H1 (cell line): ENCODE data around the gene PIGH. TPM values are rescaled to one million over a fixed set of nuclear protein-coding genes. Genes with fewer than 3 reads are reported as not detected.

Source experiments
- CTCF ChIA-PET: fragments of 300-600 bp; sonication (Branson Sonifier 250); formaldehyde crosslinking; loops from one replicate; lab custom pipeline; 2021; ENCODE audit not compliant: partially characterized antibody; lab: Charles Lee
- POLR2A ChIA-PET: fragments of 300-600 bp; sonication (Branson Sonifier 250); formaldehyde crosslinking; loops from one replicate; lab custom pipeline; 2021; ENCODE audit warnings: inconsistent platforms; ENCODE audit not compliant: partially characterized antibody; lab: Charles Lee
- DNase-seq, 2 experiments: peaks; one replicate each; pipeline versions ENCODE4 v3.0.0 to v3.0.0-alpha.2; 2010 to 2022; ENCODE audit warnings: low spot score in 2 of 2, low read depth in 1 of 2, mixed read lengths in 1 of 2
- FAIRE-seq: peaks from 2 replicates; lab custom pipeline; 2011; peaks lifted over from hg19 to GRCh38; lab: Jason Lieb, UNC
- H2AFZ ChIP-seq: 2 replicates; pipeline ENCODE4 v1.8.1; 2012; ENCODE audit warnings: low read length, inconsistent platforms
- H2AK5ac ChIP-seq: 2 replicates; pipeline ENCODE4 v1.6.1; 2013; ENCODE audit warnings: low read depth, low read length
- H2BK120ac ChIP-seq: replicated peaks from 2 replicates; pipeline ENCODE3; 2013; ENCODE audit warnings: low read depth, low read length, inconsistent platforms
- H2BK12ac ChIP-seq: 2 replicates; pipeline ENCODE4 v1.6.1; 2013; ENCODE audit warnings: low read depth, low read length
- H2BK15ac ChIP-seq: 2 replicates; pipeline ENCODE4 v1.6.1; 2013; ENCODE audit warnings: low read length
- H2BK20ac ChIP-seq: 2 replicates; pipeline ENCODE4 v1.6.1; 2013; ENCODE audit warnings: low read length
- H2BK5ac ChIP-seq: 2 replicates; pipeline ENCODE4 v1.6.1; 2013; ENCODE audit warnings: low read depth, low read length
- H3K14ac ChIP-seq: 2 replicates; pipeline ENCODE4 v1.6.1; 2013; ENCODE audit warnings: inconsistent platforms; ENCODE audit not compliant: insufficient read length
- H3K18ac ChIP-seq: 2 replicates; pipeline ENCODE4 v1.6.1; 2013; ENCODE audit warnings: low read length; ENCODE audit errors: extremely low read depth
- H3K23ac ChIP-seq: 2 replicates; pipeline ENCODE4 v1.6.1; 2013; ENCODE audit warnings: inconsistent platforms; ENCODE audit not compliant: insufficient read length
- H3K23me2 ChIP-seq: 2 replicates; pipeline ENCODE4 v1.6.1; 2013; ENCODE audit warnings: low read depth, low read length
- H3K27ac ChIP-seq: 2 replicates; pipeline ENCODE4 v1.6.1; 2011; ENCODE audit warnings: low read depth, low read length, inconsistent platforms
- H3K27me3 ChIP-seq, 4 experiments: replicated peaks in 1 of 4; 1 replicate in 1 of 4; 2 replicates in 3 of 4; pipeline versions ENCODE4 v1.6.1 to v1.8.1; 2011 to 2013; ENCODE audit warnings: low read length in 3 of 4, mild to moderate bottlenecking in 3 of 4, inconsistent platforms in 2 of 4, mixed read lengths in 2 of 4, moderate library complexity in 1 of 4; ENCODE audit not compliant: control insufficient read depth in 3 of 4, insufficient read depth in 3 of 4; ENCODE audit errors: extremely low read depth in 1 of 4
- H3K36me3 ChIP-seq, 4 experiments: 2 replicates each; pipeline versions ENCODE4 v1.6.1 to v1.8.1; 2011 to 2013; ENCODE audit warnings: mild to moderate bottlenecking in 4 of 4, low read length in 3 of 4, moderate library complexity in 2 of 4, control low read depth in 1 of 4, inconsistent platforms in 1 of 4; ENCODE audit not compliant: insufficient read depth in 4 of 4, control insufficient read depth in 2 of 4
- H3K4ac ChIP-seq: replicated peaks from 2 replicates; pipeline ENCODE3; 2013; ENCODE audit warnings: low read length, low read depth, mixed read lengths, inconsistent platforms; ENCODE audit not compliant: insufficient read length
- H3K4me1 ChIP-seq, 4 experiments: replicated peaks in 1 of 4; 1 replicate in 1 of 4; 2 replicates in 3 of 4; pipeline versions ENCODE4 v1.6.1 to v1.8.1; 2011 to 2013; ENCODE audit warnings: low read length in 3 of 4, inconsistent platforms in 2 of 4, mixed read lengths in 1 of 4; ENCODE audit not compliant: insufficient read depth in 4 of 4, control insufficient read depth in 3 of 4
- H3K4me2 ChIP-seq, 2 experiments: 2 replicates each; pipeline versions ENCODE4 v1.6.1 to v1.8.1; 2011 to 2013; ENCODE audit warnings: low read depth in 2 of 2, low read length in 2 of 2, control low read depth in 1 of 2, inconsistent platforms in 1 of 2, mild to moderate bottlenecking in 1 of 2; ENCODE audit not compliant: insufficient read depth in 1 of 2
- H3K4me3 ChIP-seq, 4 experiments: fragments of 200-600, 300-600 bp in 1 of 4; sonication (generic), shearing (Covaris generic), sonication (Bioruptor Twin) in 1 of 4; 2 replicates each; pipeline versions ENCODE4 v1.5.1 to v1.8.1; 2011 to 2016; ENCODE audit warnings: low read length in 4 of 4, low read depth in 3 of 4, control low read depth in 2 of 4, inconsistent platforms in 2 of 4, mild to moderate bottlenecking in 2 of 4, mixed read lengths in 1 of 4, moderate library complexity in 1 of 4; ENCODE audit not compliant: insufficient read depth in 2 of 4; ENCODE audit errors: extremely low read depth in 1 of 4
- H3K56ac ChIP-seq: replicated peaks from 2 replicates; pipeline ENCODE3; 2013; ENCODE audit warnings: low read depth, mild to moderate bottlenecking, mixed read lengths, low read length, inconsistent platforms; ENCODE audit not compliant: insufficient read length
- H3K79me1 ChIP-seq: 2 replicates; pipeline ENCODE4 v1.6.1; 2013; ENCODE audit warnings: low read depth, low read length, control low read depth
- H3K79me2 ChIP-seq, 2 experiments: 2 replicates each; pipeline versions ENCODE4 v1.6.1 to v1.8.1; 2012 to 2013; ENCODE audit warnings: low read length in 2 of 2, mild to moderate bottlenecking in 2 of 2, inconsistent platforms in 1 of 2; ENCODE audit not compliant: insufficient read depth in 2 of 2, control insufficient read depth in 1 of 2
- H3K9ac ChIP-seq, 4 experiments: replicated peaks in 1 of 4; 1 replicate in 1 of 4; 2 replicates in 3 of 4; pipeline versions ENCODE4 v1.6.1 to v1.8.1; 2011 to 2013; ENCODE audit warnings: low read depth in 3 of 4, low read length in 3 of 4, control low read depth in 2 of 4, mild to moderate bottlenecking in 2 of 4, moderate library complexity in 2 of 4, inconsistent platforms in 1 of 4; ENCODE audit errors: extremely low read depth in 1 of 4
- H3K9me3 ChIP-seq, 2 experiments: 2 replicates each; pipeline versions ENCODE4 v1.6.1 to v1.8.1; 2012 to 2013; ENCODE audit warnings: mild to moderate bottlenecking in 2 of 2, moderate library complexity in 2 of 2, control low read depth in 1 of 2, inconsistent platforms in 1 of 2, low read depth in 1 of 2, low read length in 1 of 2, mixed read lengths in 1 of 2; ENCODE audit not compliant: insufficient read depth in 2 of 2
- H4K20me1 ChIP-seq, 2 experiments: replicated peaks in 1 of 2; 2 replicates each; pipeline versions ENCODE3 to v1.8.1; 2011 to 2013; ENCODE audit warnings: inconsistent platforms in 2 of 2, low read length in 2 of 2, mild to moderate bottlenecking in 1 of 2; ENCODE audit not compliant: insufficient read depth in 2 of 2, control insufficient read depth in 1 of 2
- H4K5ac ChIP-seq: 2 replicates; pipeline ENCODE4 v1.6.1; 2013; ENCODE audit warnings: low read length, low read depth, mixed read lengths, inconsistent platforms; ENCODE audit not compliant: insufficient read length
- H4K8ac ChIP-seq: 2 replicates; pipeline ENCODE4 v1.8.0; 2013; ENCODE audit warnings: mild to moderate bottlenecking, moderate library complexity, low read length, inconsistent platforms; ENCODE audit not compliant: insufficient read depth; ENCODE audit errors: extremely low read depth
- H4K91ac ChIP-seq: replicated peaks from 2 replicates; pipeline ENCODE3; 2013; ENCODE audit warnings: low read length, mixed read lengths, inconsistent platforms; ENCODE audit not compliant: insufficient read length
- BCL11A ChIP-seq, 2 experiments: IDR thresholded peaks; one replicate each; pipeline ENCODE4 v1.6.1; 2011; ENCODE audit warnings: low read depth in 2 of 2, low read length in 2 of 2, mild to moderate bottlenecking in 2 of 2
- HDAC6 ChIP-seq: IDR thresholded peaks from one replicate; pipeline ENCODE4 v1.7.1; 2012; ENCODE audit warnings: low read depth, mild to moderate bottlenecking, inconsistent platforms, low read length, moderate library complexity
- MAFK ChIP-seq: IDR thresholded peaks from 2 replicates; pipeline ENCODE4 v1.6.1; 2012; ENCODE audit warnings: low read depth, mild to moderate bottlenecking, improper control_type of control experiment, low read length
- NRF1 ChIP-seq: IDR thresholded peaks from 2 replicates; pipeline ENCODE4 v1.6.1; 2011; ENCODE audit warnings: mild to moderate bottlenecking, low read depth, low read length, improper control_type of control experiment
- POLR2A ChIP-seq, 2 experiments: IDR thresholded peaks; 1 replicate in 1 of 2; 2 replicates in 1 of 2; pipeline ENCODE4 v1.6.1; 2011; ENCODE audit warnings: low read depth in 2 of 2, low read length in 2 of 2, mild to moderate bottlenecking in 2 of 2; ENCODE audit errors: control extremely low read depth in 1 of 2
- POLR2AphosphoS5 ChIP-seq: IDR thresholded peaks from 2 replicates; pipeline ENCODE4 v1.6.1; 2011; ENCODE audit warnings: low read depth, low read length
- POU5F1 ChIP-seq: IDR thresholded peaks from 2 replicates; pipeline ENCODE4 v1.6.1; 2011; ENCODE audit warnings: low read depth, mild to moderate bottlenecking, low read length, moderate library complexity
- RAD21 ChIP-seq, 2 experiments: IDR thresholded peaks in 1 of 2; conservative IDR thresholded peaks in 1 of 2; 2 replicates each; pipeline ENCODE4 v1.6.1; 2011; ENCODE audit warnings: low read depth in 2 of 2, low read length in 2 of 2, improper control_type of control experiment in 1 of 2, inconsistent platforms in 1 of 2, mild to moderate bottlenecking in 1 of 2, moderate library complexity in 1 of 2
- SP1 ChIP-seq: IDR thresholded peaks from 2 replicates; pipeline ENCODE4 v1.6.1; 2011; ENCODE audit warnings: low read depth, low read length
- SUZ12 ChIP-seq: fragments of 200-600 bp; sonication (generic); IDR thresholded peaks from 2 replicates; pipeline ENCODE4 v1.6.1; 2012; ENCODE audit warnings: mild to moderate bottlenecking, inconsistent platforms, low read length, moderate library complexity, mixed read lengths
- USF2 ChIP-seq: IDR thresholded peaks from 2 replicates; pipeline ENCODE4 v1.6.1; 2011; ENCODE audit warnings: low read length, improper control_type of control experiment
- YY1 ChIP-seq: IDR thresholded peaks from 2 replicates; pipeline ENCODE4 v1.6.1; 2011; ENCODE audit warnings: low read depth, mild to moderate bottlenecking, low read length
- WGBS, 2 experiments: shearing (Covaris generic) in 1 of 2; methylation state at CpG; one replicate each; pipeline versions ENCODE4 v1.1.6 to v1.1.7; 2013 to 2015; ENCODE audit warnings: low lambda C conversion rate in 2 of 2, mixed read lengths in 2 of 2, inconsistent platforms in 1 of 2, low coverage in 1 of 2, missing lambda C conversion rate in 1 of 2; ENCODE audit not compliant: insufficient replicate concordance in 2 of 2, insufficient coverage in 1 of 2, insufficient read length in 1 of 2; ENCODE audit errors: extremely low coverage in 1 of 2, missing lambda C conversion rate in 1 of 2; 5-methylcytosine and 5-hydroxymethylcytosine counted together
- polyA plus RNA-seq, 7 experiments: library from polyadenylated mRNA; depleted of rRNA in 3 of 7; stranded (reverse) in 5 of 7; unstranded in 2 of 7; fragments of >200 nt in 5 of 7; fragments of 200-250 nt in 2 of 7; gene quantifications; 1 replicate in 5 of 7; 2 replicates in 1 of 7; 4 replicates in 1 of 7; pipeline versions ENCODE4 v1.2.1 to v1.2.3, GENCODE V29; 2011 to 2013; ENCODE audit warnings: missing spikeins in 2 of 7, mixed read lengths in 2 of 7
- total RNA-seq: library from RNA; stranded (reverse); fragmentation: NEBNext Ultra II Directional; extraction: Animal tissue kit (Norgen Biotek cat#: 25700); gene quantifications from 2 replicates; pipeline ENCODE4 v1.2.1, GENCODE V29; 2021
- TF ChIP-seq, protein P1 (sequence below): IDR thresholded peaks from 2 replicates; pipeline ENCODE4 v1.6.1; 2012; ENCODE audit warnings: inconsistent platforms

Gene PIGH
- total and polyA plus RNA-seq, 2 of the 8 experiments (the other 6 are each of a cell fraction or from before 2014, with no cell fraction given): 7.2 to 8.6 TPM

DNA sequence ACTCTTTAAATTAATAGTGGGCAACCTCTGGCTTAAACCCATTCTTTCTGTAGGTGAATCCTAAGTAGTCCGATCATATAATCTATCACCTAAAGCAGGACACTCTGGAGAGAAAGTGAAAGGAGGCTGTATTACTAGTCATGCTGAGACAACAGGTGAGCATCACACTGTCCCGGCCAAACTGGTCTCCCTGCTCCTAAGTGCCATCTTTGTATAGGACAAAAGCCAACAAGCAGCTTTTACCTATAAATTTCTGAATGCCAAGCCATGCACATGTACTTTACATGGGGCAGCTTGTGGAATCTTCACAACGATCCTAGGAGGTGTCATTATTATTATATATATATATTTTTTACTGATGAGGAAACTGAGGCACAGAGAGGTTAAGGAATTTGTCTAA is 48.9 kb downstream of the PIGH start:
- peaks cover 0 to 4% (median 0%) of the 10 kb centered on the region in 4 experiments; a peak in 3 of 8 replicates for H3K36me3 ChIP-seq
- no peak overlapping the region for H2BK5ac ChIP-seq
- no peak overlapping the region for H2BK15ac ChIP-seq
- no peak overlapping the region for H3K14ac ChIP-seq
- CTCF ChIA-PET: interaction anchor here (0.5 to 18.2 kb wide), 5 partner anchors 16 to 1141 kb away, joined by 3 to 187 read pairs (median 9); no protein-coding TSS in a partner anchor
- H3K23me2 ChIP-seq: no peaks in the 10 kb centered on the region
- no peak overlapping the region for H3K4me3 ChIP-seq
- no peak overlapping the region for H2BK12ac ChIP-seq
- FAIRE-seq: no peak
- H2BK120ac ChIP-seq: no peak overlapping the region
- H3K79me1 ChIP-seq: no peaks in the 10 kb centered on the region
- no peaks in the 10 kb centered on the region for H3K4me1 ChIP-seq
- WGBS, 2 experiments: 94% methylated on average over 3 of the region's 3 CpGs; no CpG with 5 or more reads in 1 of the 2 experiments
- no peak overlapping the region for H3K9ac ChIP-seq
- H3K9me3 ChIP-seq: no peaks in the 10 kb centered on the region
- no peak overlapping the region for H2AFZ ChIP-seq
- no peak for DNase-seq
- no peak overlapping the region for H3K23ac ChIP-seq
- H3K27ac ChIP-seq: no peak overlapping the region
- no peak overlapping the region for H2AK5ac ChIP-seq
- no peak overlapping the region for H3K18ac ChIP-seq
- H4K20me1 ChIP-seq: no peaks in the 10 kb centered on the region
- no peak overlapping the region for H4K8ac ChIP-seq
- no peak overlapping the region for H4K91ac ChIP-seq
- H3K27me3 ChIP-seq: no peaks in the 10 kb centered on the region
- POLR2A ChIA-PET: interaction anchor here (1.3 to 1.7 kb wide), 2 partner anchors 9 to 12 kb away, joined by 5 read pairs; no protein-coding TSS in a partner anchor
- H3K4ac ChIP-seq: no peak overlapping the region
- no peaks in the 10 kb centered on the region for H3K79me2 ChIP-seq
- no peak overlapping the region for H3K4me2 ChIP-seq
- no peak overlapping the region for H4K5ac ChIP-seq
- no peak overlapping the region for H3K56ac ChIP-seq
- no peak overlapping the region for H2BK20ac ChIP-seq
- TF ChIP-seq MAFK (no peak), YY1 (no peak), NRF1 (no peak), POLR2AphosphoS5 (no peak), USF2 (no peak), POU5F1 (no peak), RAD21 (IDR thresholded peaks at IDR 0.05 in 1 of 2, conservative IDR thresholded peaks at IDR 0.05 in 1 of 2; ENCODE audit: low read depth in 2 of 2, low read length in 2 of 2) (no peak), SP1 (no peak), HDAC6 (no peak), POLR2A (IDR thresholded peaks at IDR 0.05; ENCODE audit: control extremely low read depth in 1 of 2, low read depth in 2 of 2, low read length in 2 of 2) (no peak), BCL11A (IDR thresholded peaks at IDR 0.05; ENCODE audit: low read depth in 2 of 2, low read length in 2 of 2) (no peak), SUZ12 (no peak)
- TF ChIP-seq, protein P1, sequence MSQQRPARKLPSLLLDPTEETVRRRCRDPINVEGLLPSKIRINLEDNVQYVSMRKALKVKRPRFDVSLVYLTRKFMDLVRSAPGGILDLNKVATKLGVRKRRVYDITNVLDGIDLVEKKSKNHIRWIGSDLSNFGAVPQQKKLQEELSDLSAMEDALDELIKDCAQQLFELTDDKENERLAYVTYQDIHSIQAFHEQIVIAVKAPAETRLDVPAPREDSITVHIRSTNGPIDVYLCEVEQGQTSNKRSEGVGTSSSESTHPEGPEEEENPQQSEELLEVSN: no peak
